DND-41 (cell line): ENCODE measurements around the gene CTPS2.

Experiments used
- EZH2 ChIP-seq: IDR thresholded peaks from 3 replicates; pipeline ENCODE4 v1.6.1; 2012; ENCODE audit warnings: borderline replicate concordance, low read depth, mild to moderate bottlenecking, moderate library complexity, low read length, inconsistent platforms; ENCODE audit not compliant: severe bottlenecking
- TF ChIP-seq, protein P1 (sequence below): IDR thresholded peaks from 2 replicates; pipeline ENCODE4 v1.5.1; 2012; ENCODE audit warnings: borderline replicate concordance, low read length, moderate library complexity, mild to moderate bottlenecking; ENCODE audit not compliant: poor library complexity, severe bottlenecking; ENCODE audit errors: extremely low read depth

DNA sequence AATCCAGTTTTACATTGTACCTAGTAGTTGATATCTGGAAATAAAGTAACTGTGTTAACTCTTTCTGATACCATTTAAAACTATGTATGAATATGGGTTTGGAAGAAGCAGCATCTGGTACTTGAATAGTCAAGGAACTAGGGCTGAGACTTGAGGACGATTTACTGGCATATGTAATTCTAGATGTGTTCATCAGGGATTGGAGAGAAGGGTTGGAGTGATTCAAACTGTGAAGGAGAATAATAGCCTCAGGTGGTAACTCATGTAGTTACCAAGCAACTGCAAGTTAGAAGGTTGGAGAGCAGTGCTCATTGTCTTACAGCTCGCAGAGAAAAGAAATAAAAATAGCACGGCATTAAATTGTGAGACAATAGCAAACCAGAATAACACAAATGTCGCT lies 44.3 kb upstream of the CTPS2 start:
- TF ChIP-seq, protein P1, sequence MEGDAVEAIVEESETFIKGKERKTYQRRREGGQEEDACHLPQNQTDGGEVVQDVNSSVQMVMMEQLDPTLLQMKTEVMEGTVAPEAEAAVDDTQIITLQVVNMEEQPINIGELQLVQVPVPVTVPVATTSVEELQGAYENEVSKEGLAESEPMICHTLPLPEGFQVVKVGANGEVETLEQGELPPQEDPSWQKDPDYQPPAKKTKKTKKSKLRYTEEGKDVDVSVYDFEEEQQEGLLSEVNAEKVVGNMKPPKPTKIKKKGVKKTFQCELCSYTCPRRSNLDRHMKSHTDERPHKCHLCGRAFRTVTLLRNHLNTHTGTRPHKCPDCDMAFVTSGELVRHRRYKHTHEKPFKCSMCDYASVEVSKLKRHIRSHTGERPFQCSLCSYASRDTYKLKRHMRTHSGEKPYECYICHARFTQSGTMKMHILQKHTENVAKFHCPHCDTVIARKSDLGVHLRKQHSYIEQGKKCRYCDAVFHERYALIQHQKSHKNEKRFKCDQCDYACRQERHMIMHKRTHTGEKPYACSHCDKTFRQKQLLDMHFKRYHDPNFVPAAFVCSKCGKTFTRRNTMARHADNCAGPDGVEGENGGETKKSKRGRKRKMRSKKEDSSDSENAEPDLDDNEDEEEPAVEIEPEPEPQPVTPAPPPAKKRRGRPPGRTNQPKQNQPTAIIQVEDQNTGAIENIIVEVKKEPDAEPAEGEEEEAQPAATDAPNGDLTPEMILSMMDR: no peak
- no peak for TF ChIP-seq EZH2
